Fibroblast of skin of left quadriceps (primary cell): ENCODE results near the gene HSPD1.
"Not testable (repeated sequence)": the region's sequence is repeated elsewhere in the genome, so short reads cannot be mapped to it uniquely, and the experiment has no call there.

Source experiments
- DNase-seq, 2 experiments: peaks; one replicate each; pipeline ENCODE4 v3.0.0-alpha.2; 2013; ENCODE audit warnings: low read depth in 2 of 2

The HSPD1 gene

DNA sequence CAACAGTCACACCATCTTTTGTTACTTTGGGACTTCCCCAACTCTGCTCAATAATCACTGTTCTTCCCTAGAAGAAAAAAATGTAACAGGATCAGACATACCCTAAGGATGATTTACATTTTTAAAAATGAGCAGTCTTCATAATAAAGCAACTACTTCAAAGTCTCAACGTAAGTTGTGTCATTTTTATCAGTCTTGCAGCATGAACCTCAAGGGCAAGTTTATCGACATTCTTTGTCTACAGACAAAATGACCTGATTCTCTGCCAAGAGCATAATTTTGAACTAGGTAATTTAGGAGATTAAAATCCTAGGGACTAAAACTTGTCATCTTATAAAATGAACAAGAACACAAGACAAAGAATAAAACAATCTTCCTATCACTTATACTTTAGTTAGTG lies 2.3 kb downstream of the HSPD1 start:
- DNase-seq = no peak

GRCh38 chr2:197496695-197497094 lies 2.9 kb downstream of the HSPD1 start:
- no peak for DNase-seq

DNA sequence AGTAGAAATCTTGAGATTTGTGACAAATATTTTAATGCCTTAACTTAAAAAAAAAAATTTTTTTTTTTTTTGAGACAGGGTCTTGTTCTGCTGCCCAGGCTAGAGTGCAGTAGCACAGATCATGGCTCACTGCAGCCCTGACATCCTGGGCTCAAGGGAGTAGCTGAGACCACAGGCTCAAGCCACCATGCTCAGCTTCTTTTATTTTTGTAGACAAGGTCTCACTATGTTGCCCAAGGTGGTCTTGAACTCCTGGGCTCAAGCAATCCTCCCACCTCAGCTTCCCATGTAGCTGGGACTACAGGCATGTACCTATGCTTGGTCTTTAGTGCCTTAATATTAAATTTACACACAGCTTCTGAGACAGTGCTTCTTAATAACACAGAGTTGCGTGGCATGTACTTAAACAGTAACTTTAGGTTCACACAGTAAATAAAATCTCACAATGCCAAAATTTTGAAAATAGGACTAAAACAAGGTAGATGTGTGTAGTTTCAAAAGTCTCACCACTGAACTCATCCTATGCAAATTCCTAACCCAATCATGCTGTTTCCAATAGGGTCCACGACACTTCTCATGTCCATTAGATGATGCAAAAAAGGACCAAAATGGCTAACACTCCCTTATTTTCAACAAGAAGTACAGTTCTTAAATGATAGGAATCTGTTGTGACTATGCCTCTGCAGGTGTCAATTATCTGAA lies 4.1 kb downstream of the HSPD1 start:
- no peak for DNase-seq

- DNase-seq = no peak
Observed at GRCh38 chr2:197487385-197487784, 12.3 kb downstream of the HSPD1 start.

DNA sequence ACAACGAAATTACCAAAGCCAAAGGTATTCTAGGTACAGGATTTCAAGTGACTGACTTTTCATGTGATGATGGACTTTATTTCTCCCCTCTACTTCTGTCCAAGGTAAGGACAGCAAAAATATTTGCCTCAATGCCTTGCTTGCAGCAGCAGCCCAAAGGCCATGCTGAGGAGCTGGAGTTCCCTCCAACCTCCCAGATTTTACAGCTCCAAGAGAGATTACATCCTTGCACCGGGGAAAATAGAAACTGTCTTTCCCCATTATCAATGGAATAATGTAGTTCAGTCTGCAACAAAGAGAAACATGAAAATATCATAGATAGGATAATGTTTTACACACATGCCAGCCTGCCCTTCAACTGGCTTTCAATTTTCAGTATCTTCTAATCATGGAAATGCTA lies 13.5 kb downstream of the HSPD1 start:
- no peak for DNase-seq

DNA sequence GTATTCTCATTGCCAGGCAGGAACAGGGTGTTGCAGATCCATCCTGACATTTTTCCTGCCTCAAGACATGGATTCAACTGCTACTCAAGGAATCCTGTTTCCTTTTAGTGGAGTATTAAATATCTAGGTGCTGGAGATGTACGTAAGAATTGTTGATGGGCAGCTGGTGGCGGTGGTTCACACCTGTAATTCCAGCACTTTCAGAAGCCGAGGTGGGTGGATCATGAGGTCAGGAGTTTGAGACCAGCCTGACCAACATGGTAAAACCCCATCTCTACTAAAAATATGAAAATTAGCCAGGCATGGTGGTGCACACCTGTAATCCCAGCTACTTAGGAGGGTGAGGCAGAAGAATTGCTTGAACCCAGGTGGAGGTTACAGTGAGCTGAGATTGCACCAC lies 15.4 kb downstream of the HSPD1 start:
- not testable (repeated sequence) for DNase-seq

DNA sequence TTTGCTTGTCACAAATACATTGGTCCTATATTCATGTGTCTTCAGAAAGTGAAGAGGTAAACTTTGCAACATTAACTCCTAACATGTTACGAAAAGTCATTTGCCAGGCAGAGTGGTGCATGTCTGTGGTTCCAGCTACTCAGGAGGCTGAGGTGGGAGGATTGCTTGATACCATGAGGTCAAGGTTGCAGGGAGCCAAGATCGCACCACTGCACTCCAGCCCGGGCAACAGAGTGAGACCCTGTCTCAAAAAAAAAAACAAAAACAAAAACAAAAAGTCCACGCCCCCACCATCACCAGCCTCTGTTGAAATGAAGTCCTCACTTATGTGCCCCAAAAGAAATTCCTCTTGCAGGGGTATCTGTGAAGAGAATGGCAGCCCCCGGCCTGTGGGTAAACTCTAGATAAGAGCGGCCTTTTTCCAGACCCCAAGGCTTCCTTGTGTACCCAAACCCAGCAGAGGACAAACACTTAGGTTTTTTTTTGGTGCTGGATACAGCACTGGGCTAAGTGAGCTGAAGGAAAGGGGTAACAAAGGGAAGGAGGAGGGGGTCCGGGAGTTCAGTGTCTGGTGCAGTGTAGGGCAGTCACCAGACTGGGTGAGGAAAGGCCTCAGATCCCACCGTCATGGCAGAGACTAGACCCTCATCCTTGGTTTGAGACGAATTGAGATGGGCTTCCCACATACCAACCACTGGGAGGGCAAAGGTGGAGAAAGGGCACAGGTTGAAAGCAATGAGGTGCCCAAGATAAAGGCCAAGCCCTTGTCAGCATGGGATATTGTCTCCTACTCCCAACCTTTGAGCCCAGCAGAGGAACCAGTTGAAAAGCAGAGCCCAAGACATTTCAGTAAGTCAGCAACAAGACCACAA lies 19.2 kb downstream of the HSPD1 start:
- no peak for DNase-seq

DNA sequence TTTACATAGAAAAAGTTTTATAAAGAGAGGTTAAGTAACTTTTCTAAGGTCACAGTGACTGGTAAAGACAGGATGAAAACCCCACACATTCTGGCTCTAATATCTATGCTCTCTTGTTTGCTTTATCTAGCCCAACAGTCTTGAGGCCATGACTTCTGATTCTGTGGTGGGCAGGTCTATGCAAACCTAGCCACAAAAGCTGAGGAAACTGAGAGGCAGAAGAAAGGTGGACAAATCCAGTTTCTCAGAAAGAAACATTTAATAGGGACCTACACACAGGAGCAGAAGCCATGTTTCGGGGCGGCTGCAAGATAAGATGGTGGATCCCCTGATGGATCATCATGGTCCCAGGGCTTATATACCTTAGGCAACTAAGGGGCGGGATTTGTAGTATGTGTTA lies 21.8 kb downstream of the HSPD1 start:
- no peak for DNase-seq

DNA sequence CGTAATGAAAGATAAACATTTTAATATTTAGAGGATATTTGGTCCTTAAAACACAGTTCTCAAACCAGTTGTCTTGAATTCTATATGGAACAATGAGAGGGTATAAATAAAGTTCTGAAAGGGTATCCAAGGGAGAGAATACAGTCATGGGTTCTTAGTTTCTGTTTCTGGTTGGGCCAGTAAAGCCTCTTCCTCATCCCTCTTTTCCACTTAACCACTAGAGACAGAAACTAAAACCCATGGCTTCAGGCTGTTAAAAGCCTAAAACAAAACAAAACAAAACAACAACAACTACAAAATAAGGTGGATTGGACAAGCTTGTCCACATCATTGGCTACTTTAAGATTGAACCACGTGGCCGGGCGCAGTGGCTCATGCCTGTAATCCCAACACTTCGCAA lies 27.5 kb downstream of the HSPD1 start:
- DNase-seq = no peak

- no peak for DNase-seq
Observed at GRCh38 chr2:197464175-197464574, 35.5 kb downstream of the HSPD1 start.

DNA sequence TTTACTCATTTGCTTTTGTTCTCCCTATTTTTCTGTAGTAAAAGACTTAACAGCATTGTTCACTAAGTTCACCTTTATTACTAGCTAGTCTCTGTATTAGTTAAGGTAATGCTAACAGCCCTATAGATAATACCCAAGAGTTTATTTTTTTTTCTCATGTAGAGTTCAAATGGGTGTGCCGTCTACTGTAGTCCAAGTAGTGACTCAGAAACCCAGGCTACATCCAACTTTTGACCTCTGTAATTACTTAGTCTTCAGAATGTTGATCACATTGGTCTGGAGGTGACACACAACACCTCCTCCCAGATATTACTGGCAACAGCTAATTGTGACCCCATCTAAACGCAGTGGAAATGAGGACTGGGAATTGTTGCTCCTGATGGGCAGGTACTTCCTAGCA lies 38.6 kb downstream of the HSPD1 start:
- DNase-seq = no peak

DNA sequence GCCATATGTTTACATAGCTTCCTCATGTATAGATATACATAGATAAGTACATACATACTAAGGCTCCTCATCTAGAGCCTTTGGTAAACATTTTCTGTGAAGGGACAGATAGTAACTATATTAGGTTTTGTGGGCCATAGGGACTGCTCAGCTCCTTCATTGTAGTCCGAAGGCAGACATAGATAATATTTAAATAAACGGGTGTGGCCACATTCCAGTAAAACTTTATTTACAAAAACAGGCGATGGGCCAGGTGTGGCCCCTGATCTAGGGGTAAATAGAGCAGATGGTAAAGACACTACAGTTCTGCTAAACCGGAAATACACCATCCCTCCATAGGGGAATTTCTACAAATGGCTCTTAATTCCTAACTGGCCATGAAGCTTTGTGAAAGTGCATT lies 39.0 kb downstream of the HSPD1 start:
- DNase-seq = no peak

- DNase-seq = no peak
Observed at GRCh38 chr2:197455428-197455827, 44.2 kb downstream of the HSPD1 start.

GRCh38 chr2:197454923-197455322 lies 44.7 kb downstream of the HSPD1 start:
- DNase-seq = no peak

- DNase-seq = no peak
Observed at GRCh38 chr2:197453914-197454398, 45.7 kb downstream of the HSPD1 start.

GRCh38 chr2:197453123-197453913 lies 46.3 kb downstream of the HSPD1 start, which contains the start of gene COQ10B:
Gene COQ10B (plus strand): TSS chr2:197453552. CDS start chr2:197453561, 9 bp downstream.
- peak; percentile 99 for DNase-seq

DNA sequence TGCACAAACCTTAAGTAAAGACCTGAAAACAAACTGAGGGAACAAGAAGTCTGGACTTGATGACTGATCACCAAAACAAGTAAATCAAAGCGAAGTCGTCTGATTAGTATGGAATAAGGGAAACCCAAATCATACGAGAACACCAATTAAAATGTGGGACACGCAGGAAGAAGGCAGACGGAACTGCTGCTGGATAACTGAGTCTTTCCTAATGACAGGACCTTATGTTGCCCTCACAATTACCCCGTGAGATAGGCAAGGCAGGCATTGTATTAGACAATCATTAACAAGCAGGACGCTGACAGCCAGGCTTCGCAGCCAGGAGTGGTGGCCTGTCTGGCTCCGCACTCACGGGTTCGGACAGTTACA lies 46.9 kb downstream of the HSPD1 start:
- no peak for DNase-seq

DNA sequence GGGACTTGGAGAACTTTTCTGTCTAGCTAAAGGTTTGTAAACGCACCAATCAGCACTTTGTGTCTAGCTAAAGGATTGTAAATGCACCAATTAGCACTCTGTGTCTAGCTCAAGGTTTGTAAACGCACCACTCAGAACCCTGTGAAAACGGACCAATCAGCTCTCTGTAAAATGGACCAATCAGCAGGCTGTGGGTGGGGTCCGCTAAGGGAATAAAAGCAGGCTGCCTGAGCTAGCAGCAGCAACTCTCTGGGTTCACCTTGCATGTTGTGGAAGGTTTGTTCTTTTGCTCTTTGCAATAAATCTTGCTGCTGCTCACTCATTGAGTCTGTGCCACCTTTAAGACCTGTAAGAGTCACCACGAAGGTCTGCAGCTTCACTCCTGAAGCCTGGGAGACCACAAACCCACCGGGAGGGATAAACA lies 48.7 kb downstream of the HSPD1 start:
- DNase-seq = not testable (repeated sequence)

GRCh38 chr2:197450465-197450864 lies 49.2 kb downstream of the HSPD1 start:
- no peak for DNase-seq

GRCh38 chr2:197446844-197447243 lies 52.8 kb downstream of the HSPD1 start:
- DNase-seq = no peak

- DNase-seq = peak; percentile 53 to 63
Observed at GRCh38 chr2:197445746-197446145, 53.9 kb downstream of the HSPD1 start.

- no peak for DNase-seq
Observed at GRCh38 chr2:197442857-197443256, 56.8 kb downstream of the HSPD1 start.
